ENCODE measurements around the gene FOXR1.
"Not testable (repeated sequence)": the region's sequence is repeated elsewhere in the genome, so short reads cannot be mapped to it uniquely, and the experiment has no call there.

DNA sequence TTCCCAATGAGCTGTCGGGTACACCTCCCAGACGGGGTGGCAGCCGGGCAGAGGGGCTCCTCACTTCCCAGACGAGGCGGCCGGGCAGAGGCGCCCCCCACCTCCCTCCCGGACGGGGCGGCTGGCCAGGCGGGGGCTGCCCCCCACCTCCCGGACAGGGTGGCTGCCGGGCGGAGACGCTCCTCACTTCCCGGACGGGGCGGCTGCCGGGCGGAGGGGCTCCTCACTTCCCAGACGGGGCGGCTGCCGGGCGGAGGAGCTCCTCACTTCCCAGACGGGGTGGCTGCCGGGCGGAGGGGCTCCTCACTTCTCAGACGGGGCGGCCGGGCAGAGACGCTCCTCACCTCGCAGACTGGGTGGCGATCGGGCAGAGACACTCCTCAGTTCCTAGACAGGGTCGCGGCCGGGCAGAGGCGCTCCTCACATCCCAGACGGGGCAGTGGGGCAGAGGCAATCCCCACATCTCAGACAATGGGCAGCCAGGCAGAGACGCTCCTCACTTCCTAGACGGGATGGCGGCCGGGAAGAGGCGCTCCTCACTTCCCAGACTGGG is 20.0 kb downstream of the FOXR1 start:
- TF ChIP-seq, protein P1, sequence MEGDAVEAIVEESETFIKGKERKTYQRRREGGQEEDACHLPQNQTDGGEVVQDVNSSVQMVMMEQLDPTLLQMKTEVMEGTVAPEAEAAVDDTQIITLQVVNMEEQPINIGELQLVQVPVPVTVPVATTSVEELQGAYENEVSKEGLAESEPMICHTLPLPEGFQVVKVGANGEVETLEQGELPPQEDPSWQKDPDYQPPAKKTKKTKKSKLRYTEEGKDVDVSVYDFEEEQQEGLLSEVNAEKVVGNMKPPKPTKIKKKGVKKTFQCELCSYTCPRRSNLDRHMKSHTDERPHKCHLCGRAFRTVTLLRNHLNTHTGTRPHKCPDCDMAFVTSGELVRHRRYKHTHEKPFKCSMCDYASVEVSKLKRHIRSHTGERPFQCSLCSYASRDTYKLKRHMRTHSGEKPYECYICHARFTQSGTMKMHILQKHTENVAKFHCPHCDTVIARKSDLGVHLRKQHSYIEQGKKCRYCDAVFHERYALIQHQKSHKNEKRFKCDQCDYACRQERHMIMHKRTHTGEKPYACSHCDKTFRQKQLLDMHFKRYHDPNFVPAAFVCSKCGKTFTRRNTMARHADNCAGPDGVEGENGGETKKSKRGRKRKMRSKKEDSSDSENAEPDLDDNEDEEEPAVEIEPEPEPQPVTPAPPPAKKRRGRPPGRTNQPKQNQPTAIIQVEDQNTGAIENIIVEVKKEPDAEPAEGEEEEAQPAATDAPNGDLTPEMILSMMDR (IDR thresholded peaks at IDR 0.05), result not testable (repeated sequence)
- TF ChIP-seq POLR2A (IDR thresholded peaks at IDR 0.05; ENCODE audit: low read depth); POLR2AphosphoS5 (IDR thresholded peaks at IDR 0.05): not testable (repeated sequence)
